K562 (cell line): ENCODE data around the gene GNG3. TPM values are rescaled to one million over a fixed set of nuclear protein-coding genes. Genes with fewer than 3 reads are reported as not detected.

Source experiments
- ARNT ChIP-seq, 2 experiments: fragments of 450-650 bp; IDR thresholded peaks; 2 replicates each; pipeline ENCODE4 v1.6.1; 2016; ENCODE audit warnings: mild to moderate bottlenecking in 1 of 2
- BHLHE40 ChIP-seq: IDR thresholded peaks from 2 replicates; pipeline ENCODE4 v1.6.1; 2011; ENCODE audit warnings: low read length, improper control_type of control experiment
- CTBP1 ChIP-seq: fragments of 450-650 bp; IDR thresholded peaks from 2 replicates; pipeline ENCODE4 v1.6.1; 2016; ENCODE audit warnings: borderline replicate concordance
- EGR1 ChIP-seq: fragments of 450-650 bp; conservative IDR thresholded peaks from 2 replicates; pipeline ENCODE4 v1.6.1; 2017; ENCODE audit warnings: mild to moderate bottlenecking
- ETV5 ChIP-seq: sonication (generic); formaldehyde crosslinking; IDR thresholded peaks from 2 replicates; pipeline ENCODE4 v1.4.0; 2020; ENCODE audit warnings: low read depth, mild to moderate bottlenecking, missing genetic modification reagents
- FOS ChIP-seq: IDR thresholded peaks from 3 replicates; pipeline ENCODE4 v1.6.1; 2011; ENCODE audit not compliant: insufficient read length; ENCODE audit errors: extremely low read depth
- GABPB1 ChIP-seq: sonication (generic); formaldehyde crosslinking; IDR thresholded peaks from 2 replicates; pipeline ENCODE4 v1.8.0; 2022; ENCODE audit warnings: mild to moderate bottlenecking, missing genetic modification reagents
- KAT8 ChIP-seq: fragments of 450-650 bp; IDR thresholded peaks from 2 replicates; pipeline ENCODE4 v1.6.1; 2016; ENCODE audit warnings: low read depth, mild to moderate bottlenecking
- KLF6 ChIP-seq: fragments of 250-450 bp; sonication (Bioruptor Pico); IDR thresholded peaks from 2 replicates; pipeline ENCODE4 v1.4.0; 2020; ENCODE audit warnings: mild to moderate bottlenecking, moderate library complexity, borderline replicate concordance
- L3MBTL2 ChIP-seq: fragments of 450-650 bp; IDR thresholded peaks from 2 replicates; pipeline ENCODE4 v1.6.1; 2016; ENCODE audit warnings: mild to moderate bottlenecking, moderate library complexity
- NEUROD1 ChIP-seq: fragments of 150-350 bp; IDR thresholded peaks from 2 replicates; pipeline ENCODE4 v1.6.1; 2014; ENCODE audit warnings: borderline replicate concordance, low read length, low read depth; ENCODE audit not compliant: partially characterized antibody
- POLR2A ChIP-seq: fragments of 450-650 bp; conservative IDR thresholded peaks from 2 replicates; pipeline ENCODE4 v1.6.1; 2016
- RBBP5 ChIP-seq: fragments of 200-600 bp; sonication (generic); IDR thresholded peaks from 2 replicates; pipeline ENCODE4 v1.6.1; 2012; ENCODE audit warnings: borderline replicate concordance, mild to moderate bottlenecking, low read length, control low read depth, inconsistent platforms; ENCODE audit not compliant: insufficient read depth, poor library complexity, severe bottlenecking
- ZBTB7A ChIP-seq: IDR thresholded peaks from 2 replicates; pipeline ENCODE4 v1.6.1; 2011; ENCODE audit warnings: low read depth, mild to moderate bottlenecking, low read length, moderate library complexity, borderline replicate concordance; ENCODE audit not compliant: control insufficient read depth
- ZNF184 ChIP-seq: sonication (generic); formaldehyde crosslinking; IDR thresholded peaks from 2 replicates; pipeline ENCODE4 v1.5.0; 2020; ENCODE audit warnings: missing genetic modification reagents
- ZNF263 ChIP-seq: sonication (generic); formaldehyde crosslinking; IDR thresholded peaks from 2 replicates; pipeline ENCODE4 v1.8.0; 2022; ENCODE audit warnings: mild to moderate bottlenecking, missing genetic modification reagents, borderline replicate concordance
- ZNF431 ChIP-seq: sonication (generic); formaldehyde crosslinking; IDR thresholded peaks from 2 replicates; pipeline ENCODE4 v1.8.0; 2022; ENCODE audit warnings: mild to moderate bottlenecking, missing genetic modification reagents
- polyA plus RNA-seq, 8 experiments: library from polyadenylated mRNA; depleted of rRNA in 4 of 8; stranded (reverse) in 5 of 8; unstranded in 3 of 8; fragments of >200 nt; fragmentation: Nextera tagmentation in 2 of 8; fragmentation: Illumina TruSeq in 1 of 8; extraction: Ambion mirVana in 2 of 8; extraction: Trizol in 1 of 8; gene quantifications; 2 replicates each; pipeline versions ENCODE4 v1.2.1 to v1.2.3, GENCODE V29; 2011 to 2014; ENCODE audit warnings: inconsistent platforms in 1 of 8, missing spikeins in 1 of 8
- total RNA-seq, 7 experiments: library from RNA; depleted of rRNA in 6 of 7; stranded (reverse); fragments of >200 nt in 6 of 7; fragmentation: Illumina TruSeq in 2 of 7; extraction: Trizol in 2 of 7; gene quantifications; 2 replicates each; pipeline versions ENCODE4 v1.2.1 to v1.2.3, GENCODE V29; 2011 to 2021; ENCODE audit warnings: low replicate concordance in 1 of 7
- TF ChIP-seq, protein P1 (sequence below): sonication (generic); formaldehyde crosslinking; IDR thresholded peaks from 2 replicates; pipeline ENCODE4 v1.8.0; 2022; ENCODE audit warnings: mild to moderate bottlenecking, missing genetic modification reagents
- TF ChIP-seq, protein P2 (sequence below): fragments of 250-450 bp; sonication (Bioruptor Pico); IDR thresholded peaks from 2 replicates; pipeline ENCODE4 v1.5.0; 2021
- TF ChIP-seq, protein P3 (sequence below), 3 experiments: fragments of 200-800 bp in 1 of 3; fragments of 250-450 bp in 1 of 3; fragments of 450-650 bp in 1 of 3; sonication (Bioruptor Pico) in 1 of 3; sonication (Bioruptor generic) in 1 of 3; formaldehyde crosslinking in 1 of 3; IDR thresholded peaks; 2 replicates each; pipeline versions ENCODE4 v1.6.1 to v1.8.0; 2016 to 2022; ENCODE audit warnings: mild to moderate bottlenecking in 2 of 3, missing genetic modification characterization in 2 of 3, missing compliant biosample characterization in 1 of 3, moderate library complexity in 1 of 3

The GNG3 gene
- total and polyA plus RNA-seq, 9 of the 15 experiments (the other 6 are each of a cell fraction or from before 2014, with no cell fraction given) = 0.07 TPM; not detected in 8

DNA sequence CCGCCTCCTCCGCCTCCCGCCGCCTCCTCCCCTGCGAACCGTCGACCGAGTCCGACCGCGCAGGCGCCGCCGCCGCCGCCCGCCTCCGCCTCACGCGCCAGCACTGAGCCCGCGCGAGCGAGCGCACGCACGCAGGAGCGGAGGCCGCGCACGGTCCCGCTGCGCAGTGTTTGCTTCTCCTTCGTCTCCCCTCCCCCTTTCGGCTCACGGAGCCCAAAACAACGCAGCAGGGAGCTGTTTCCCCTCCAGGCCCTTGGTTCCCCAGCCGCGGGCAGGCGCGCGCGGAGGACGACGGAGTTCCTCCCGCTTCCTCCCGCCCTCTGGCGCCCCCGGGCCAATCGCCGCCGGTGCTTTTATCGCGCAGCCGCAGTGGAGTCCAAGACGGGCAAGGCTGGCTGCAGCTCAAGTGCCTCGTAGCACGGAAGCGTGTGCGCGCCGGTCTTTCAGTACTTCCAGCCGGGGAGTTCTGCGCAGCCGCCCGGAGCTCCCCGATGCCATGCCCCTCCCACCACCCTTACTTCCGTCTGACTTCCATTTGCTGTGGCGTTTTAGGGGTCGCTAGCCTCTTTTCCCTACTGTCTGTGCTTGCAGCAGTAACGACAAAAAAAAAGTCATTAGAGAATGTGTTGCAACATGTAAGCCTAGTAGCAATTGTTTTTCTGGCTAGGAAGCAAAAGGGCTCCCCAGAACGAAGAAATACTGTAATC, 19.8 kb downstream of the GNG3 start, which contains the start of gene HNRNPUL2 (continued):
- TF ChIP-seq, protein P1, sequence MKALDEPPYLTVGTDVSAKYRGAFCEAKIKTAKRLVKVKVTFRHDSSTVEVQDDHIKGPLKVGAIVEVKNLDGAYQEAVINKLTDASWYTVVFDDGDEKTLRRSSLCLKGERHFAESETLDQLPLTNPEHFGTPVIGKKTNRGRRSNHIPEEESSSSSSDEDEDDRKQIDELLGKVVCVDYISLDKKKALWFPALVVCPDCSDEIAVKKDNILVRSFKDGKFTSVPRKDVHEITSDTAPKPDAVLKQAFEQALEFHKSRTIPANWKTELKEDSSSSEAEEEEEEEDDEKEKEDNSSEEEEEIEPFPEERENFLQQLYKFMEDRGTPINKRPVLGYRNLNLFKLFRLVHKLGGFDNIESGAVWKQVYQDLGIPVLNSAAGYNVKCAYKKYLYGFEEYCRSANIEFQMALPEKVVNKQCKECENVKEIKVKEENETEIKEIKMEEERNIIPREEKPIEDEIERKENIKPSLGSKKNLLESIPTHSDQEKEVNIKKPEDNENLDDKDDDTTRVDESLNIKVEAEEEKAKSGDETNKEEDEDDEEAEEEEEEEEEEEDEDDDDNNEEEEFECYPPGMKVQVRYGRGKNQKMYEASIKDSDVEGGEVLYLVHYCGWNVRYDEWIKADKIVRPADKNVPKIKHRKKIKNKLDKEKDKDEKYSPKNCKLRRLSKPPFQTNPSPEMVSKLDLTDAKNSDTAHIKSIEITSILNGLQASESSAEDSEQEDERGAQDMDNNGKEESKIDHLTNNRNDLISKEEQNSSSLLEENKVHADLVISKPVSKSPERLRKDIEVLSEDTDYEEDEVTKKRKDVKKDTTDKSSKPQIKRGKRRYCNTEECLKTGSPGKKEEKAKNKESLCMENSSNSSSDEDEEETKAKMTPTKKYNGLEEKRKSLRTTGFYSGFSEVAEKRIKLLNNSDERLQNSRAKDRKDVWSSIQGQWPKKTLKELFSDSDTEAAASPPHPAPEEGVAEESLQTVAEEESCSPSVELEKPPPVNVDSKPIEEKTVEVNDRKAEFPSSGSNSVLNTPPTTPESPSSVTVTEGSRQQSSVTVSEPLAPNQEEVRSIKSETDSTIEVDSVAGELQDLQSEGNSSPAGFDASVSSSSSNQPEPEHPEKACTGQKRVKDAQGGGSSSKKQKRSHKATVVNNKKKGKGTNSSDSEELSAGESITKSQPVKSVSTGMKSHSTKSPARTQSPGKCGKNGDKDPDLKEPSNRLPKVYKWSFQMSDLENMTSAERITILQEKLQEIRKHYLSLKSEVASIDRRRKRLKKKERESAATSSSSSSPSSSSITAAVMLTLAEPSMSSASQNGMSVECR (CRISPR knock-in tag) = peak; percentile 94; the same call in 1 of the 2 replicates
- no peak; the same call in 1 of the 2 replicates for TF ChIP-seq ZNF263 (CRISPR knock-in tag)
- peak; percentile 58; the same call in 1 of the 2 replicates for TF ChIP-seq ZBTB7A
- TF ChIP-seq ZNF431 (CRISPR knock-in tag) = peak; percentile 82
- peak; percentile 99 for TF ChIP-seq CTBP1
- TF ChIP-seq POLR2A = peak; percentile 95
- TF ChIP-seq ARNT (IDR thresholded peaks at IDR 0.05) = peak in 1 of 2 experiments; percentile 81; a peak in 1 of 4 replicates
- TF ChIP-seq L3MBTL2 = peak; percentile 99
- TF ChIP-seq EGR1 = peak; percentile 55; the same call in 1 of the 2 replicates
- TF ChIP-seq, protein P2, sequence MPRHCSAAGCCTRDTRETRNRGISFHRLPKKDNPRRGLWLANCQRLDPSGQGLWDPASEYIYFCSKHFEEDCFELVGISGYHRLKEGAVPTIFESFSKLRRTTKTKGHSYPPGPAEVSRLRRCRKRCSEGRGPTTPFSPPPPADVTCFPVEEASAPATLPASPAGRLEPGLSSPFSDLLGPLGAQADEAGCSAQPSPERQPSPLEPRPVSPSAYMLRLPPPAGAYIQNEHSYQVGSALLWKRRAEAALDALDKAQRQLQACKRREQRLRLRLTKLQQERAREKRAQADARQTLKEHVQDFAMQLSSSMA (CRISPR knock-in tag) = peak; percentile 85; the same call in 1 of the 2 replicates
- no peak for TF ChIP-seq ZNF184 (CRISPR knock-in tag)
- TF ChIP-seq NEUROD1 = peak; percentile 15
- peak; percentile 54; the same call in 1 of the 2 replicates for TF ChIP-seq KLF6 (CRISPR knock-in tag)
- TF ChIP-seq KAT8 = no peak
- peak; percentile 80 for TF ChIP-seq RBBP5
- TF ChIP-seq BHLHE40 = peak; percentile 83
- TF ChIP-seq ETV5 (CRISPR knock-in tag) = no peak; the same call in 1 of the 2 replicates
- TF ChIP-seq FOS = peak; percentile 26
- peak; percentile 81 for TF ChIP-seq GABPB1 (CRISPR knock-in tag)
- TF ChIP-seq, protein P3, sequence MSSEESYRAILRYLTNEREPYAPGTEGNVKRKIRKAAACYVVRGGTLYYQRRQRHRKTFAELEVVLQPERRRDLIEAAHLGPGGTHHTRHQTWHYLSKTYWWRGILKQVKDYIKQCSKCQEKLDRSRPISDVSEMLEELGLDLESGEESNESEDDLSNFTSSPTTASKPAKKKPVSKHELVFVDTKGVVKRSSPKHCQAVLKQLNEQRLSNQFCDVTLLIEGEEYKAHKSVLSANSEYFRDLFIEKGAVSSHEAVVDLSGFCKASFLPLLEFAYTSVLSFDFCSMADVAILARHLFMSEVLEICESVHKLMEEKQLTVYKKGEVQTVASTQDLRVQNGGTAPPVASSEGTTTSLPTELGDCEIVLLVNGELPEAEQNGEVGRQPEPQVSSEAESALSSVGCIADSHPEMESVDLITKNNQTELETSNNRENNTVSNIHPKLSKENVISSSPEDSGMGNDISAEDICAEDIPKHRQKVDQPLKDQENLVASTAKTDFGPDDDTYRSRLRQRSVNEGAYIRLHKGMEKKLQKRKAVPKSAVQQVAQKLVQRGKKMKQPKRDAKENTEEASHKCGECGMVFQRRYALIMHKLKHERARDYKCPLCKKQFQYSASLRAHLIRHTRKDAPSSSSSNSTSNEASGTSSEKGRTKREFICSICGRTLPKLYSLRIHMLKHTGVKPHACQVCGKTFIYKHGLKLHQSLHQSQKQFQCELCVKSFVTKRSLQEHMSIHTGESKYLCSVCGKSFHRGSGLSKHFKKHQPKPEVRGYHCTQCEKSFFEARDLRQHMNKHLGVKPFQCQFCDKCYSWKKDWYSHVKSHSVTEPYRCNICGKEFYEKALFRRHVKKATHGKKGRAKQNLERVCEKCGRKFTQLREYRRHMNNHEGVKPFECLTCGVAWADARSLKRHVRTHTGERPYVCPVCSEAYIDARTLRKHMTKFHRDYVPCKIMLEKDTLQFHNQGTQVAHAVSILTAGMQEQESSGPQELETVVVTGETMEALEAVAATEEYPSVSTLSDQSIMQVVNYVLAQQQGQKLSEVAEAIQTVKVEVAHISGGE (CRISPR knock-in tag; IDR thresholded peaks at IDR 0.05) = peak in 1 of 3 experiments; percentile 85; a peak in 2 of 6 replicates
